Activated CD4-positive, CD25-positive, alpha-beta regulatory T cell treated with anti-CD3 and anti-CD28 coated beads, Interleukin-2, amount 50 U/mL, for 16 hours (primary cell): Measurements from ENCODE around the gene POC1A.
"Not testable (repeated sequence)": the region's sequence is repeated elsewhere in the genome, so short reads cannot be mapped to it uniquely, and the experiment has no call there.

Experiments
- DNase-seq: peaks from one replicate; pipeline ENCODE4 v3.0.0-alpha.2; 2020; ENCODE audit warnings: low read depth, low spot score

The POC1A gene

GRCh38 chr3:52183786-52184445 is 29.7 kb upstream of the POC1A start:
- DNase-seq, result no peak

- no peak for DNase-seq
Observed at GRCh38 chr3:52182691-52183090, 28.5 kb upstream of the POC1A start.

GRCh38 chr3:52182196-52182595 is 28.0 kb upstream of the POC1A start:
- DNase-seq, result no peak

GRCh38 chr3:52181543-52181942 is 27.3 kb upstream of the POC1A start:
- no peak for DNase-seq

GRCh38 chr3:52178537-52178936 is 24.3 kb upstream of the POC1A start:
- no peak for DNase-seq

- DNase-seq, result not testable (repeated sequence)
Observed at GRCh38 chr3:52178126-52178525, 23.9 kb upstream of the POC1A start.

GRCh38 chr3:52177701-52178042 is 23.4 kb upstream of the POC1A start:
- DNase-seq, result no peak

- DNase-seq, result no peak
Observed at GRCh38 chr3:52176951-52177700, 22.9 kb upstream of the POC1A start.

- DNase-seq, result no peak
Observed at GRCh38 chr3:52176180-52176752, 22.0 kb upstream of the POC1A start.

- DNase-seq, result no peak
Observed at GRCh38 chr3:52175416-52176179, 21.4 kb upstream of the POC1A start.

GRCh38 chr3:52174896-52175295 is 20.7 kb upstream of the POC1A start:
- no peak for DNase-seq

GRCh38 chr3:52173101-52173500 is 18.9 kb upstream of the POC1A start:
- no peak for DNase-seq

GRCh38 chr3:52172262-52172757 is 18.1 kb upstream of the POC1A start:
- no peak for DNase-seq

GRCh38 chr3:52171514-52172261 is 17.5 kb upstream of the POC1A start:
- DNase-seq, result no peak

GRCh38 chr3:52170217-52170616 is 16.0 kb upstream of the POC1A start:
- not testable (repeated sequence) for DNase-seq

- no peak for DNase-seq
Observed at GRCh38 chr3:52167240-52167639, 13.0 kb upstream of the POC1A start.

GRCh38 chr3:52162250-52162872 is 8.1 kb upstream of the POC1A start:
- DNase-seq, result no peak

GRCh38 chr3:52159503-52159902 is 5.3 kb upstream of the POC1A start:
- DNase-seq, result no peak

- DNase-seq, result no peak
Observed at GRCh38 chr3:52155912-52156311, 1.7 kb upstream of the POC1A start.

GRCh38 chr3:52153389-52154096 is 680 bp downstream of the POC1A start:
- DNase-seq, result no peak
